ENCODE data around the gene COX20. TPM values are rescaled to one million over a fixed set of nuclear protein-coding genes. Genes with fewer than 3 reads are reported as not detected.

Gene COX20
- total RNA-seq, 1 experiment from 2014 or later = 38.0 TPM

DNA sequence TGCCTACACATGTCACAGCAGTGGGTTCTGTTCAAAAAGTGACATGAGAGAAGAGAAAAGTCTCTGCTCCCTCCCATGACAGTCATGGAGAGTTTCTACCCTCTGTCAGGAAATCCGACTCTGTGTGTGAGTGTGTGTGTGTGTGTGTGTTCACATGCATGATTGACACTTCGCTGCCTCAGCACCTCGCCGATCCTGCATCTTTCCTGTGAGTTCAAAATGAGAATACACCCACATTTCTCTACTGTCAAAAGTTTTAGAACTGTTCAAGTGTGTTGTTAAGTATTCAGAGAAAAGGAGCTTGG, 46.2 kb upstream of the COX20 start:
- Histone ChIP-seq H4K20me1 (ENCODE audit: control insufficient read depth, insufficient read depth, insufficient read length) (no peaks in the 10 kb centered on the region), H3K9ac (ENCODE audit: extremely low read depth, insufficient read length, low read length) (no peak overlapping the region), H3K4me1 (ENCODE audit: insufficient read depth, low read length) (no peaks in the 10 kb centered on the region), H3K18ac (ENCODE audit: insufficient read length, low read depth, low read length) (no peak overlapping the region), H4K91ac (ENCODE audit: insufficient read length, low read depth, low read length) (no peak overlapping the region), H3K56ac (ENCODE audit: insufficient read length, low read depth, low read length) (no peak overlapping the region), H3K79me2 (ENCODE audit: insufficient read depth, low read length) (no peaks in the 10 kb centered on the region), H3K4ac (ENCODE audit: low read depth, low read length) (no peak overlapping the region), H4K5ac (ENCODE audit: insufficient read length, low read depth, low read length) (no peak overlapping the region), H2AK5ac (ENCODE audit: insufficient read length, low read length) (no peak overlapping the region), H3K4me2 (ENCODE audit: insufficient read depth, insufficient read length, low read length) (no peak overlapping the region), H2AFZ (ENCODE audit: low read length) (no peak overlapping the region), H3K9me3 (ENCODE audit: control insufficient read depth, low read depth, low read length) (no peaks in the 10 kb centered on the region), H3K79me1 (ENCODE audit: insufficient read depth, low read depth, low read length, poor library complexity, severe bottlenecking) (no peaks in the 10 kb centered on the region), H2BK120ac (ENCODE audit: low read depth, low read length, poor library complexity, severe bottlenecking) (no peak overlapping the region), H3K23me2 (ENCODE audit: insufficient read length, low read depth, low read length, poor library complexity, severe bottlenecking) (no peaks in the 10 kb centered on the region), H2BK5ac (ENCODE audit: insufficient read length, low read length) (no peak overlapping the region), H3K27ac (ENCODE audit: insufficient read length, low read depth, low read length) (no peak overlapping the region), H3T11ph (ENCODE audit: low read length) (no peak overlapping the region), H2BK12ac (ENCODE audit: insufficient read length, low read depth, low read length) (no peak overlapping the region), H2BK15ac (ENCODE audit: low read depth, low read length) (no peak overlapping the region), H3K27me3 (ENCODE audit: insufficient read depth, low read length) (no peaks in the 10 kb centered on the region), H3K14ac (ENCODE audit: insufficient read depth, low read length) (no peak overlapping the region; the same call in 1 of the 2 replicates), H4K8ac (replicated peaks; ENCODE audit: insufficient read length, low read depth, low read length) (no peak overlapping the region), H3K23ac (ENCODE audit: insufficient read length, low read depth, low read length) (no peak overlapping the region), H2BK20ac (ENCODE audit: low read depth, low read length, poor library complexity, severe bottlenecking) (no peak overlapping the region)
- Mint-ChIP-seq H3K4me3 (no peak overlapping the region), H3K36me3 (ENCODE audit: insufficient read depth in 1 of 3, low read depth in 3 of 3) (no peaks in the 10 kb centered on the region), H3K9me3 (no peaks in the 10 kb centered on the region), H3K4me1 (peaks cover 21 to 22% of the 10 kb centered on the region in 2 experiments), H3K27me3 (ENCODE audit: low read depth) (no peaks in the 10 kb centered on the region), H3K27ac (no peak overlapping the region)
- DNase-seq = no peak
- no CpG with 5 or more reads among the region's 4 CpGs for WGBS (ENCODE audit: extremely low coverage, insufficient read length, low lambda C conversion rate)
- TF ChIP-seq, protein P1, sequence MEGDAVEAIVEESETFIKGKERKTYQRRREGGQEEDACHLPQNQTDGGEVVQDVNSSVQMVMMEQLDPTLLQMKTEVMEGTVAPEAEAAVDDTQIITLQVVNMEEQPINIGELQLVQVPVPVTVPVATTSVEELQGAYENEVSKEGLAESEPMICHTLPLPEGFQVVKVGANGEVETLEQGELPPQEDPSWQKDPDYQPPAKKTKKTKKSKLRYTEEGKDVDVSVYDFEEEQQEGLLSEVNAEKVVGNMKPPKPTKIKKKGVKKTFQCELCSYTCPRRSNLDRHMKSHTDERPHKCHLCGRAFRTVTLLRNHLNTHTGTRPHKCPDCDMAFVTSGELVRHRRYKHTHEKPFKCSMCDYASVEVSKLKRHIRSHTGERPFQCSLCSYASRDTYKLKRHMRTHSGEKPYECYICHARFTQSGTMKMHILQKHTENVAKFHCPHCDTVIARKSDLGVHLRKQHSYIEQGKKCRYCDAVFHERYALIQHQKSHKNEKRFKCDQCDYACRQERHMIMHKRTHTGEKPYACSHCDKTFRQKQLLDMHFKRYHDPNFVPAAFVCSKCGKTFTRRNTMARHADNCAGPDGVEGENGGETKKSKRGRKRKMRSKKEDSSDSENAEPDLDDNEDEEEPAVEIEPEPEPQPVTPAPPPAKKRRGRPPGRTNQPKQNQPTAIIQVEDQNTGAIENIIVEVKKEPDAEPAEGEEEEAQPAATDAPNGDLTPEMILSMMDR (conservative IDR thresholded peaks at IDR 0.05) = no peak

All from H9 (cell line).